ENCODE data around the gene AATF. TPM values are rescaled to one million over a fixed set of nuclear protein-coding genes. Genes with fewer than 3 reads are reported as not detected.

The AATF gene
- polyA plus RNA-seq, 1 donor from 2014 or later = 12.7 TPM

DNA sequence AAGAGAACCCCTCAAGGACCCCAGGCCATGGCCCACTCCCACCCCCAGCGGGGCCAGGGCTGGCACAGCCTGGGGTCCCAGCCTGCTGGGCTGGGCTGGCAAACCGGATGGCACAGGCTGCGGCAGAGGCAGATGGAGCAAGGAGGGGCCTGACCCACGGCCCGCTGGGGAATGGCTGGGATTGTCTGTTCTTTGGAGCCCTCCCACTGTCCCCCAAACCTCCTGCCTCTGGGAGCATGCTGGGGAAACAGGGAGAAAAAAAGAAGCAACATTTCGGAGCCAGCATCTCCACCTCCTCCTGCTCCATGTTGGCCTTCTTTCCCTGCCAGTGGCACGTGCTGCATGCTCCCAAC is 48.6 kb upstream of the AATF start (continued):
- TF ChIP-seq, protein P1, sequence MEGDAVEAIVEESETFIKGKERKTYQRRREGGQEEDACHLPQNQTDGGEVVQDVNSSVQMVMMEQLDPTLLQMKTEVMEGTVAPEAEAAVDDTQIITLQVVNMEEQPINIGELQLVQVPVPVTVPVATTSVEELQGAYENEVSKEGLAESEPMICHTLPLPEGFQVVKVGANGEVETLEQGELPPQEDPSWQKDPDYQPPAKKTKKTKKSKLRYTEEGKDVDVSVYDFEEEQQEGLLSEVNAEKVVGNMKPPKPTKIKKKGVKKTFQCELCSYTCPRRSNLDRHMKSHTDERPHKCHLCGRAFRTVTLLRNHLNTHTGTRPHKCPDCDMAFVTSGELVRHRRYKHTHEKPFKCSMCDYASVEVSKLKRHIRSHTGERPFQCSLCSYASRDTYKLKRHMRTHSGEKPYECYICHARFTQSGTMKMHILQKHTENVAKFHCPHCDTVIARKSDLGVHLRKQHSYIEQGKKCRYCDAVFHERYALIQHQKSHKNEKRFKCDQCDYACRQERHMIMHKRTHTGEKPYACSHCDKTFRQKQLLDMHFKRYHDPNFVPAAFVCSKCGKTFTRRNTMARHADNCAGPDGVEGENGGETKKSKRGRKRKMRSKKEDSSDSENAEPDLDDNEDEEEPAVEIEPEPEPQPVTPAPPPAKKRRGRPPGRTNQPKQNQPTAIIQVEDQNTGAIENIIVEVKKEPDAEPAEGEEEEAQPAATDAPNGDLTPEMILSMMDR (IDR thresholded peaks at IDR 0.05; ENCODE audit: poor library complexity, severe bottlenecking) = no peak

GRCh38 chr17:36901506-36901905 is 47.2 kb upstream of the AATF start:
- Histone ChIP-seq H3K27me3 (ENCODE audit: insufficient read depth, low read depth, low read length) (no peaks in the 10 kb centered on the region), H3K9me3 (ENCODE audit: low read length) (no peaks in the 10 kb centered on the region), H3K4me3 (ENCODE audit: low read length) (no peak overlapping the region), H3K79me2 (replicated peaks; ENCODE audit: insufficient read depth, low read length) (no peaks in the 10 kb centered on the region), H4K20me1 (ENCODE audit: insufficient read depth) (no peaks in the 10 kb centered on the region), H3K36me3 (ENCODE audit: insufficient read depth, low read length) (no peaks in the 10 kb centered on the region), H3F3A (ENCODE audit: insufficient read depth, low read length, poor library complexity, severe bottlenecking) (no peaks in the 10 kb centered on the region), H2AFZ (ENCODE audit: low read depth, low read length) (no peak overlapping the region), H3K4me2 (ENCODE audit: low read length) (no peak overlapping the region), H3K9me2 (ENCODE audit: insufficient read depth, low read length) (no peaks in the 10 kb centered on the region), H3K9ac (ENCODE audit: low read length) (no peak overlapping the region), H3K27ac (ENCODE audit: low read length) (no peak overlapping the region)
- TF ChIP-seq, protein P1 (IDR thresholded peaks at IDR 0.05; ENCODE audit: poor library complexity, severe bottlenecking) = no peak
- TF ChIP-seq TAF1 (IDR thresholded peaks at IDR 0.05; ENCODE audit: low read depth) (no peak), EP300 (conservative IDR thresholded peaks at IDR 0.05; ENCODE audit: poor library complexity, severe bottlenecking) (no peak), REST (IDR thresholded peaks at IDR 0.05; ENCODE audit: borderline replicate concordance) (no peak), EZH2 (IDR thresholded peaks at IDR 0.05; ENCODE audit: borderline replicate concordance, insufficient read depth, low read length, poor library complexity, severe bottlenecking) (no peak), SMC3 (conservative IDR thresholded peaks at IDR 0.05; ENCODE audit: poor library complexity) (no peak), RAD21 (conservative IDR thresholded peaks at IDR 0.05) (no peak), MXI1 (conservative IDR thresholded peaks at IDR 0.05; ENCODE audit: poor library complexity, severe bottlenecking) (no peak), POLR2AphosphoS5 (IDR thresholded peaks at IDR 0.05) (no peak)

- no peak overlapping the region for H3K27ac ChIP-seq (ENCODE audit: low read length)
- H3K36me3 ChIP-seq (ENCODE audit: insufficient read depth, low read length) = no peaks in the 10 kb centered on the region
- no peak overlapping the region for H3K4me3 ChIP-seq (ENCODE audit: low read length)
- H3K27me3 ChIP-seq (ENCODE audit: insufficient read depth, low read depth, low read length) = peaks cover 3% of the 10 kb centered on the region
- H3K9me3 ChIP-seq (ENCODE audit: low read length) = no peaks in the 10 kb centered on the region
- H3K9ac ChIP-seq (ENCODE audit: low read length) = no peak overlapping the region
- H3K79me2 ChIP-seq (replicated peaks; ENCODE audit: insufficient read depth, low read length) = no peaks in the 10 kb centered on the region
- no peaks in the 10 kb centered on the region for H3K9me2 ChIP-seq (ENCODE audit: insufficient read depth, low read length)
- no peak for TF ChIP-seq EP300 (conservative IDR thresholded peaks at IDR 0.05; ENCODE audit: poor library complexity, severe bottlenecking)
- no peak for TF ChIP-seq EZH2 (IDR thresholded peaks at IDR 0.05; ENCODE audit: borderline replicate concordance, insufficient read depth, low read length, poor library complexity, severe bottlenecking)
- no peak for TF ChIP-seq POLR2AphosphoS5 (IDR thresholded peaks at IDR 0.05)
- TF ChIP-seq SMC3 (conservative IDR thresholded peaks at IDR 0.05; ENCODE audit: poor library complexity) = no peak
- no peak for TF ChIP-seq REST (IDR thresholded peaks at IDR 0.05; ENCODE audit: borderline replicate concordance)
- no peak for TF ChIP-seq TAF1 (IDR thresholded peaks at IDR 0.05; ENCODE audit: low read depth)
- no peak for TF ChIP-seq RAD21 (conservative IDR thresholded peaks at IDR 0.05)
- TF ChIP-seq, protein P1 (IDR thresholded peaks at IDR 0.05; ENCODE audit: poor library complexity, severe bottlenecking) = no peak
- TF ChIP-seq MXI1 (conservative IDR thresholded peaks at IDR 0.05; ENCODE audit: poor library complexity, severe bottlenecking) = no peak
- H4K20me1 ChIP-seq (ENCODE audit: insufficient read depth) = no peaks in the 10 kb centered on the region
- H2AFZ ChIP-seq (ENCODE audit: low read depth, low read length) = no peak overlapping the region
- no peak overlapping the region for H3K4me2 ChIP-seq (ENCODE audit: low read length)
- H3F3A ChIP-seq (ENCODE audit: insufficient read depth, low read length, poor library complexity, severe bottlenecking) = no peaks in the 10 kb centered on the region
Measured at GRCh38 chr17:36907407-36907806, 41.3 kb upstream of the AATF start.
